ENCODE results near the gene FAM110A. TPM values are rescaled to one million over a fixed set of nuclear protein-coding genes. Genes with fewer than 3 reads are reported as not detected.

FAM110A gene
- total RNA-seq, 1 experiment from 2014 or later, result 14.9 TPM

DNA sequence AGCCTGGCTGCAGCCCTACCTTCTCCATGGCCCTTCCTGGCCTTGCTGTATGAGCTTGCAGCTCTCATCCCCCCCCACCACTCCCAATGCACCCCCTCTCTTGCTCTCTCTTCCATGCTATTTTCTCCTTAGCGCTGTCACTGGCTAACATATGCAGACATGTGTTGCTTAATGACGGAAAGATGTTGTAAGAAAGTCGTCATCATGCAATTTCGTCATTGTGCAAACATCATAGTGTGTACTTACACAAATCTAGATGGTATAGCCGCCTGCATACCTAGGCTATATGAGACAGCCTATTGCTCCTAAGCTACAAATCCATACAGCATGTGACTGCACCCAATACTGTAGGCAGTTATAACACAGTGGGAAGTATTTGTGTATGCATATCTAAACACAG, 55.6 kb downstream of the FAM110A start:
- intact Hi-C loops (cut with micrococcal nuclease; ENCODE audit: unreplicated experiment), result no loop called here
- Mint-ChIP-seq H3K4me3 (ENCODE audit: low read depth, unreplicated experiment) (no peak overlapping the region), H3K27ac (ENCODE audit: unreplicated experiment) (no peak overlapping the region), H3K4me1 (ENCODE audit: low read depth, unreplicated experiment) (peaks cover 8% of the 10 kb centered on the region), H3K9me3 (ENCODE audit: low read depth, unreplicated experiment) (no peaks in the 10 kb centered on the region), H3K27me3 (ENCODE audit: unreplicated experiment) (peaks cover 42% of the 10 kb centered on the region), H3K36me3 (ENCODE audit: insufficient read depth, unreplicated experiment) (no peaks in the 10 kb centered on the region)
- CTCF ChIA-PET, result no interaction called here
- TF ChIP-seq, protein P1, sequence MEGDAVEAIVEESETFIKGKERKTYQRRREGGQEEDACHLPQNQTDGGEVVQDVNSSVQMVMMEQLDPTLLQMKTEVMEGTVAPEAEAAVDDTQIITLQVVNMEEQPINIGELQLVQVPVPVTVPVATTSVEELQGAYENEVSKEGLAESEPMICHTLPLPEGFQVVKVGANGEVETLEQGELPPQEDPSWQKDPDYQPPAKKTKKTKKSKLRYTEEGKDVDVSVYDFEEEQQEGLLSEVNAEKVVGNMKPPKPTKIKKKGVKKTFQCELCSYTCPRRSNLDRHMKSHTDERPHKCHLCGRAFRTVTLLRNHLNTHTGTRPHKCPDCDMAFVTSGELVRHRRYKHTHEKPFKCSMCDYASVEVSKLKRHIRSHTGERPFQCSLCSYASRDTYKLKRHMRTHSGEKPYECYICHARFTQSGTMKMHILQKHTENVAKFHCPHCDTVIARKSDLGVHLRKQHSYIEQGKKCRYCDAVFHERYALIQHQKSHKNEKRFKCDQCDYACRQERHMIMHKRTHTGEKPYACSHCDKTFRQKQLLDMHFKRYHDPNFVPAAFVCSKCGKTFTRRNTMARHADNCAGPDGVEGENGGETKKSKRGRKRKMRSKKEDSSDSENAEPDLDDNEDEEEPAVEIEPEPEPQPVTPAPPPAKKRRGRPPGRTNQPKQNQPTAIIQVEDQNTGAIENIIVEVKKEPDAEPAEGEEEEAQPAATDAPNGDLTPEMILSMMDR (IDR thresholded peaks at IDR 0.05; ENCODE audit: unreplicated experiment), result no peak
- BruUV-seq (replicated peaks), result no TSS peak
- no peak for DNase-seq

DNA sequence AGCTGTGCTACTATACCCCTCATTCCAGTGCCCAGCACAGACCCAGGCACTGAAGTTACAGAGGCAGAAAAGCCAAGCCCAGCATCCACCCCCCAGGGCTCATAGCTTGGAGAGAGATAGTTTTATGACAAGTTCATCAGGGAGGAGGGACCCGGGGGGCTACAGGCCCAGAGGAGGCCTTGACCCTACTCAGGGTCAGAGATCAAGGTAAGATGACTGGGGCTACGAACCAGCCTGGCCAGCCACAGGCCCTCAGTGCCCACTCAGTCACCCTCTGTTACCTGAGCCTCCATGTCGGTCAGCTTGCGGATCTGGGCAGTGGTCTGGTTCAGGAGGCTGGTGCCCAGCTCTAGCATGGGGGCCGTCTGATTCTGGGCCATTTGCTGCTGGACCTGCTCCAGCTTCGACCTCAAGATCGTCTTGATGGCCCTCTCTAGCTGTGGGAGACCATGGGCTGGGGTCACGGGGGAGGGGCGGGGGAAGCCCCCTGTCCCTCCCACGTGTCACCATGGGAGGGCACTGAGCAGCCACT, 56.5 kb downstream of the FAM110A start:
- no TSS peak for BruUV-seq (replicated peaks)
- intact Hi-C loops (cut with micrococcal nuclease; ENCODE audit: unreplicated experiment), result no loop called here
- CTCF ChIA-PET, result no interaction called here
- TF ChIP-seq, protein P1 (IDR thresholded peaks at IDR 0.05; ENCODE audit: unreplicated experiment), result no peak
- Mint-ChIP-seq H3K4me3 (ENCODE audit: low read depth, unreplicated experiment) (no peak overlapping the region), H3K4me1 (ENCODE audit: low read depth, unreplicated experiment) (peaks cover 8% of the 10 kb centered on the region), H3K36me3 (ENCODE audit: insufficient read depth, unreplicated experiment) (no peaks in the 10 kb centered on the region), H3K27me3 (ENCODE audit: unreplicated experiment) (peaks cover 42% of the 10 kb centered on the region), H3K9me3 (ENCODE audit: low read depth, unreplicated experiment) (no peaks in the 10 kb centered on the region), H3K27ac (ENCODE audit: unreplicated experiment) (no peak overlapping the region)
- DNase-seq, result no peak

DNA sequence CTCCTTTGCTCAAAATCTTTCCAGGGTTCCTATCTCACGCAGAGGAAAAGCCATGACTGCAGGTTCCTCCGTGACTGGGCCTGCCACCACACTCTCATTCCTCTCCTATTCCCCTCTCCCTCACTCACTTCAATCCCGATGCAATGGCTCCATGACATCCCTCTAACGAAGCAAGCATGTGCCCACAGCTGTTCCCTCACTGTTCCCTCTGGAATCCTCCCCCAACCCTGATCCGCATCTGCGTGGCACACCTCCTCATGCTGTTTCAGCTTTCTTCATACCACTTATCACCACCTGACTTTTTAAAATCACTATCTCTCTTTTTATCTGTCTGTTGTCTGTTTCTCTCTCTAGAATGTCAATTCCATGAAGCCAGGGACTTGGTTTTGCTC, 57.1 kb downstream of the FAM110A start:
- TF ChIP-seq, protein P1 (IDR thresholded peaks at IDR 0.05; ENCODE audit: unreplicated experiment), result no peak
- DNase-seq, result no peak
- H3K27me3 Mint-ChIP-seq (ENCODE audit: unreplicated experiment), result peaks cover 42% of the 10 kb centered on the region
- intact Hi-C loops (cut with micrococcal nuclease; ENCODE audit: unreplicated experiment), result no loop called here
- no peak overlapping the region for H3K4me3 Mint-ChIP-seq (ENCODE audit: low read depth, unreplicated experiment)
- no peak overlapping the region for H3K27ac Mint-ChIP-seq (ENCODE audit: unreplicated experiment)
- CTCF ChIA-PET, result interaction anchor here (1.1 kb wide), 1 partner anchor 14 kb away, joined by 3 read pairs; no protein-coding TSS in a partner anchor
- no TSS peak for BruUV-seq (replicated peaks)
- no peaks in the 10 kb centered on the region for H3K36me3 Mint-ChIP-seq (ENCODE audit: insufficient read depth, unreplicated experiment)
- peaks cover 3% of the 10 kb centered on the region for H3K4me1 Mint-ChIP-seq (ENCODE audit: low read depth, unreplicated experiment)
- no peaks in the 10 kb centered on the region for H3K9me3 Mint-ChIP-seq (ENCODE audit: low read depth, unreplicated experiment)

DNA sequence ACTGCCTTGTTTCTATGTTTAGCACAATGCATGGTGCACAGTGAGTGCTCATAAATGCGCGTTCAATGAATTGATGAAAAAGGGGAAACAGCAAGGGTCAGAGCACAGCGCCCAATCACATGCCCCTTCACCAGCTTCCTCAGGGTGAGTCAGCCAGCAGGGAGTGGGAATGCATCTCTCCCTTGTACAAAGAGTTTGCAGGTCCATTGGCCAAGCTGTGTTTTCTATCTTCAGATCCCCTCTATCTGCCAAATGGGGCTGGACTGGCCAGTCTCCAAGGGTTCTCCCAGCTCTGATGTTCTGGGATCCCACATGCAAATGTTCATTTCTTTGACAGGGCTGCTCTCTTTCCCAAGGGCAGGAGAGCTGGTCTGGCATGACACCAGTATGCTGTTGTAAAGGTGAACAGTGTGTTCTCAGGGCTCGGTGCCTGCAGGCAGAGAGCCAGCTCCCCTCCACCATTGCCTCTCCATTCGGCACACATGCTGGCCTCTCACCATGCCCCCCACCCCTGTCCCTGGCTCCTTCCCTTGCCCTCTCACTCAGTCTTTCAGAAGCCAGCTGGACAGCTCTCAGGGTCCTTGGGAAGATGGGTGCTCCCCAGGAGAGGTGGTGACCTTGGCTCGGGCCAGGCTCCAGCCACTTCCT, 57.7 kb downstream of the FAM110A start:
- H3K27me3 Mint-ChIP-seq (ENCODE audit: unreplicated experiment), result peaks cover 42% of the 10 kb centered on the region
- CTCF ChIA-PET, result interaction anchor here (1.1 kb wide), 1 partner anchor 14 kb away, joined by 3 read pairs; no protein-coding TSS in a partner anchor
- intact Hi-C loops (cut with micrococcal nuclease; ENCODE audit: unreplicated experiment), result no loop called here
- no peak overlapping the region for H3K27ac Mint-ChIP-seq (ENCODE audit: unreplicated experiment)
- TF ChIP-seq, protein P1 (IDR thresholded peaks at IDR 0.05; ENCODE audit: unreplicated experiment), result no peak
- no TSS peak for BruUV-seq (replicated peaks)
- H3K9me3 Mint-ChIP-seq (ENCODE audit: low read depth, unreplicated experiment), result no peaks in the 10 kb centered on the region
- no peak overlapping the region for H3K4me3 Mint-ChIP-seq (ENCODE audit: low read depth, unreplicated experiment)
- H3K4me1 Mint-ChIP-seq (ENCODE audit: low read depth, unreplicated experiment), result no peaks in the 10 kb centered on the region
- DNase-seq, result no peak
- H3K36me3 Mint-ChIP-seq (ENCODE audit: insufficient read depth, unreplicated experiment), result no peaks in the 10 kb centered on the region
